Activated T-helper 2 cell treated with anti-CD3 and anti-CD28 coated beads, Interferon-gamma antibody, Interleukin-2, Interleukin-4, amounts not matched to agents 10 μg/mL and 5 μg/mL and 100 μg/mL, durations not matched to agents 14 hours and 24 hours and 36 hours (primary cell): ENCODE measurements around the gene PPP1R3C. TPM values are rescaled to one million over a fixed set of nuclear protein-coding genes. Genes with fewer than 3 reads are reported as not detected.

Experiments
- DNase-seq: peaks from one replicate; pipeline ENCODE4 v3.0.0; 2021; ENCODE audit warnings: low spot score
- H3K27ac Mint-ChIP-seq: one replicate; pipeline ENCODE4 v1.8.0; 2021; ENCODE audit warnings: mixed read lengths
- H3K27me3 Mint-ChIP-seq: one replicate; pipeline ENCODE4 v1.8.0; 2021; ENCODE audit warnings: low read depth, mixed read lengths
- H3K36me3 Mint-ChIP-seq: one replicate; pipeline ENCODE4 v1.8.0; 2021; ENCODE audit warnings: low read depth, mixed read lengths
- H3K4me1 Mint-ChIP-seq: one replicate; pipeline ENCODE4 v1.8.0; 2021; ENCODE audit warnings: low read depth, mixed read lengths
- H3K4me3 Mint-ChIP-seq: one replicate; pipeline ENCODE4 v1.8.0; 2021; ENCODE audit warnings: low read depth, mild to moderate bottlenecking, moderate library complexity, mixed read lengths
- H3K9me3 Mint-ChIP-seq: one replicate; pipeline ENCODE4 v1.8.0; 2021; ENCODE audit warnings: mixed read lengths
- intact Hi-C: fragments of 100-400 bp; cut with micrococcal nuclease; formaldehyde crosslinking; loops from one replicate; pipeline ENCODE4 v1.15.1; 2023
- total RNA-seq: library from RNA; stranded (reverse); gene quantifications from 2 replicates; pipeline ENCODE4 v1.2.3, GENCODE V29; 2022

Gene PPP1R3C
- total RNA-seq, 1 donor from 2014 or later: 0.21 TPM

GRCh38 chr10:91603931-91604331 lies 28.9 kb downstream of the PPP1R3C start:
- intact Hi-C loops: no loop called here
- DNase-seq: no peak
- H3K4me3 Mint-ChIP-seq: no peak overlapping the region
- H3K27ac Mint-ChIP-seq: no peak overlapping the region
- H3K27me3 Mint-ChIP-seq: no peaks in the 10 kb centered on the region
- peaks cover 12% of the 10 kb centered on the region for H3K9me3 Mint-ChIP-seq
- no peaks in the 10 kb centered on the region for H3K36me3 Mint-ChIP-seq
- H3K4me1 Mint-ChIP-seq: no peaks in the 10 kb centered on the region

GRCh38 chr10:91602868-91603568 lies 29.9 kb downstream of the PPP1R3C start:
- H3K27me3 Mint-ChIP-seq: no peaks in the 10 kb centered on the region
- no peaks in the 10 kb centered on the region for H3K4me1 Mint-ChIP-seq
- intact Hi-C loops: no loop called here
- no peaks in the 10 kb centered on the region for H3K36me3 Mint-ChIP-seq
- DNase-seq: no peak
- no peak overlapping the region for H3K27ac Mint-ChIP-seq
- H3K4me3 Mint-ChIP-seq: no peak overlapping the region
- H3K9me3 Mint-ChIP-seq: peaks cover 12% of the 10 kb centered on the region

GRCh38 chr10:91602449-91602848 lies 30.4 kb downstream of the PPP1R3C start:
- H3K36me3 Mint-ChIP-seq: no peaks in the 10 kb centered on the region
- intact Hi-C loops: no loop called here
- H3K27ac Mint-ChIP-seq: no peak overlapping the region
- no peak overlapping the region for H3K4me3 Mint-ChIP-seq
- no peaks in the 10 kb centered on the region for H3K27me3 Mint-ChIP-seq
- H3K4me1 Mint-ChIP-seq: no peaks in the 10 kb centered on the region
- H3K9me3 Mint-ChIP-seq: peaks cover 12% of the 10 kb centered on the region
- no peak for DNase-seq

- Mint-ChIP-seq H3K27me3 (no peaks in the 10 kb centered on the region), H3K9me3 (peaks cover 9% of the 10 kb centered on the region), H3K36me3 (no peaks in the 10 kb centered on the region), H3K4me3 (no peak overlapping the region), H3K4me1 (no peaks in the 10 kb centered on the region), H3K27ac (no peak overlapping the region)
- DNase-seq: no peak
- intact Hi-C loops: no loop called here
Measured at GRCh38 chr10:91601212-91601611, 31.7 kb downstream of the PPP1R3C start.

- no peaks in the 10 kb centered on the region for H3K9me3 Mint-ChIP-seq
- no peak for DNase-seq
- H3K27ac Mint-ChIP-seq: no peak overlapping the region
- H3K27me3 Mint-ChIP-seq: no peaks in the 10 kb centered on the region
- intact Hi-C loops: no loop called here
- H3K4me1 Mint-ChIP-seq: no peaks in the 10 kb centered on the region
- H3K4me3 Mint-ChIP-seq: no peak overlapping the region
- no peaks in the 10 kb centered on the region for H3K36me3 Mint-ChIP-seq
Measured at GRCh38 chr10:91598211-91598977, 34.5 kb downstream of the PPP1R3C start.

- H3K27ac Mint-ChIP-seq: no peak overlapping the region
- no peaks in the 10 kb centered on the region for H3K36me3 Mint-ChIP-seq
- intact Hi-C loops: no loop called here
- H3K4me3 Mint-ChIP-seq: no peak overlapping the region
- H3K4me1 Mint-ChIP-seq: no peaks in the 10 kb centered on the region
- DNase-seq: no peak
- H3K27me3 Mint-ChIP-seq: no peaks in the 10 kb centered on the region
- H3K9me3 Mint-ChIP-seq: no peaks in the 10 kb centered on the region
Measured at GRCh38 chr10:91597197-91597881, 35.5 kb downstream of the PPP1R3C start.

GRCh38 chr10:91596825-91597196 lies 36.1 kb downstream of the PPP1R3C start:
- intact Hi-C loops: no loop called here
- H3K4me3 Mint-ChIP-seq: no peak overlapping the region
- H3K9me3 Mint-ChIP-seq: no peaks in the 10 kb centered on the region
- no peaks in the 10 kb centered on the region for H3K4me1 Mint-ChIP-seq
- H3K27me3 Mint-ChIP-seq: no peaks in the 10 kb centered on the region
- no peak for DNase-seq
- no peaks in the 10 kb centered on the region for H3K36me3 Mint-ChIP-seq
- no peak overlapping the region for H3K27ac Mint-ChIP-seq

- no peak for DNase-seq
- Mint-ChIP-seq H3K9me3 (no peaks in the 10 kb centered on the region), H3K4me1 (no peaks in the 10 kb centered on the region), H3K4me3 (no peak overlapping the region), H3K27me3 (no peaks in the 10 kb centered on the region), H3K27ac (no peak overlapping the region), H3K36me3 (no peaks in the 10 kb centered on the region)
- intact Hi-C loops: no loop called here
Measured at GRCh38 chr10:91593834-91594233, 39.0 kb downstream of the PPP1R3C start.

- intact Hi-C loops: no loop called here
- no peaks in the 10 kb centered on the region for H3K4me1 Mint-ChIP-seq
- no peaks in the 10 kb centered on the region for H3K27me3 Mint-ChIP-seq
- no peak overlapping the region for H3K27ac Mint-ChIP-seq
- H3K36me3 Mint-ChIP-seq: no peaks in the 10 kb centered on the region
- H3K9me3 Mint-ChIP-seq: no peaks in the 10 kb centered on the region
- no peak overlapping the region for H3K4me3 Mint-ChIP-seq
- no peak for DNase-seq
Measured at GRCh38 chr10:91593366-91593765, 39.5 kb downstream of the PPP1R3C start.

GRCh38 chr10:91592266-91592975 lies 40.5 kb downstream of the PPP1R3C start:
- H3K36me3 Mint-ChIP-seq: no peaks in the 10 kb centered on the region
- H3K4me1 Mint-ChIP-seq: no peaks in the 10 kb centered on the region
- no peak overlapping the region for H3K27ac Mint-ChIP-seq
- no peaks in the 10 kb centered on the region for H3K27me3 Mint-ChIP-seq
- no peaks in the 10 kb centered on the region for H3K9me3 Mint-ChIP-seq
- intact Hi-C loops: no loop called here
- no peak for DNase-seq
- no peak overlapping the region for H3K4me3 Mint-ChIP-seq

- Mint-ChIP-seq H3K36me3 (no peaks in the 10 kb centered on the region), H3K4me1 (no peaks in the 10 kb centered on the region), H3K4me3 (no peak overlapping the region), H3K9me3 (no peaks in the 10 kb centered on the region), H3K27ac (no peak overlapping the region), H3K27me3 (no peaks in the 10 kb centered on the region)
- intact Hi-C loops: no loop called here
- DNase-seq: no peak
Measured at GRCh38 chr10:91591797-91592174, 41.1 kb downstream of the PPP1R3C start.

- no peak for DNase-seq
- Mint-ChIP-seq H3K36me3 (no peaks in the 10 kb centered on the region), H3K27ac (no peak overlapping the region), H3K4me3 (no peak overlapping the region), H3K27me3 (no peaks in the 10 kb centered on the region), H3K9me3 (no peaks in the 10 kb centered on the region), H3K4me1 (no peaks in the 10 kb centered on the region)
- intact Hi-C loops: no loop called here
Measured at GRCh38 chr10:91590904-91591796, 41.7 kb downstream of the PPP1R3C start.
